ENCODE measurements around the gene SOX18.
A peak's percentile ranks its signal among the peaks of the same experiment; 100 is the strongest.
"Not testable (repeated sequence)": the region's sequence is repeated elsewhere in the genome, so short reads cannot be mapped to it uniquely, and the experiment has no call there.

Gene SOX18
- 0 reads per million in 9 experiments for total RNA-seq

DNA sequence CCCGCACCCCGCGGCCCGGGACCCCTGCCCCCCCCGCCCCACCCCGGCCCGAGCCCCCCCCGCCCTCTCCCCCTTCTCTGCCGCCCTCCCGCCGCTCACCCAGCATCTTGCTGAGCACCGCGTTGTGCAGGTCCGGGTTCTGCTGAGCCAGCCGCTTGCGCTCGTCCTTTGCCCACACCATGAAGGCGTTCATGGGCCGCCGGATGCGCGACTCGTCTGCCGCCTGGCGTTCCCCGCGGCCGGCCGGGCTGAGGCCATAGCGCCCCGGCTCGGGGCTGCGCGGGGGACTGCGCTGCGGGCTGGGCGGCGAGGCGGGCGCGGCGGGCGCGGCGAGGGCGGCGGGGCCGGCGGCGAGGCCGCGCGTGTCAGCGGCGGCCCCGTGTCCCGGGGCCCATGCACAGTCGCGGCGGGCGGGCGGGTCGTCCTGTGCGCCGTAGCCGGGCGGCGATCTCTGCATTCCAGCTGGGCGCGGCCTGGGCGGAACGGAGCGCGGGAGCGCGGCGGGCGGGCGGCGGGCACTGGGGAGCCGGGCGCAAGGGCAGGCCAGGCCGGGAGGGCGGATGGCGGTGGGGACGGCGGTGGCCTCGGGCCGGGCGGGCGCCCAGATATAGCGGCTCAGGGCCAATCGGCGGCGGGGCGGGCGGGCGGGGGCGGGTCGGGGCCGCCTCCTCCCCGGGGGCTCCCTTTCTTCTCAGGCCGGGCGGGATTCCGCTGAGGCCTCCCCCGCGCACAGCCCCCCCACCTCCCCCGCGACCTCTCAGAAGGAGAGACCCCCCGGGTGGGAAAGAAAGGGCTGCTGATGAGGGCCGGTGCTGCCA is at the start of gene SOX18:
Gene SOX18 (minus strand): TSS at position 580 of the 818 bp plus-strand sequence. CDS start 123 bp downstream, at position 457.
- Mint-ChIP-seq H3K9me3 (no peaks in the 10 kb centered on the region), H3K27ac (no peak within 1 kb of the TSS), H3K4me3 (peak within 1 kb of the TSS; percentile 37 to 64), H3K27me3 (peaks cover 46 to 79% of the 10 kb centered on the region in 2 donors), H3K4me1 (ENCODE audit: low read depth in 2 of 2) (peaks cover 9 to 17% of the 10 kb centered on the region in 2 donors), H3K36me3 (ENCODE audit: insufficient read depth) (peaks cover 5% of the 10 kb centered on the region)
- ATAC-seq (replicated peaks) (peak; percentile 69), DNase-seq (no peak)

DNA sequence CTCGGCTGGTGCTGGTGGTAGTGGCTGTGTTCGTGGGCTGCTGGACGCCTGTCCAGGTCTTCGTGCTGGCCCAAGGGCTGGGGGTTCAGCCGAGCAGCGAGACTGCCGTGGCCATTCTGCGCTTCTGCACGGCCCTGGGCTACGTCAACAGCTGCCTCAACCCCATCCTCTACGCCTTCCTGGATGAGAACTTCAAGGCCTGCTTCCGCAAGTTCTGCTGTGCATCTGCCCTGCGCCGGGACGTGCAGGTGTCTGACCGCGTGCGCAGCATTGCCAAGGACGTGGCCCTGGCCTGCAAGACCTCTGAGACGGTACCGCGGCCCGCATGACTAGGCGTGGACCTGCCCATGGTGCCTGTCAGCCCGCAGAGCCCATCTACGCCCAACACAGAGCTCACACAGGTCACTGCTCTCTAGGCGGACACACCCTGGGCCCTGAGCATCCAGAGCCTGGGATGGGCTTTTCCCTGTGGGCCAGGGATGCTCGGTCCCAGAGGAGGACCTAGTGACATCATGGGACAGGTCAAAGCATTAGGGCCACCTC is 49.1 kb upstream of the SOX18 start:
- Mint-ChIP-seq H3K27ac (no peak overlapping the region), H3K27me3 (peaks cover 20 to 28% of the 10 kb centered on the region in 2 donors), H3K4me3 (no peak overlapping the region), H3K36me3 (ENCODE audit: insufficient read depth) (no peaks in the 10 kb centered on the region), H3K4me1 (ENCODE audit: low read depth in 2 of 2) (peaks cover 10 to 11% of the 10 kb centered on the region in 2 donors), H3K9me3 (peaks cover 2 to 8% of the 10 kb centered on the region in 2 donors)
- ATAC-seq (replicated peaks) (no peak), DNase-seq (no peak)

DNA sequence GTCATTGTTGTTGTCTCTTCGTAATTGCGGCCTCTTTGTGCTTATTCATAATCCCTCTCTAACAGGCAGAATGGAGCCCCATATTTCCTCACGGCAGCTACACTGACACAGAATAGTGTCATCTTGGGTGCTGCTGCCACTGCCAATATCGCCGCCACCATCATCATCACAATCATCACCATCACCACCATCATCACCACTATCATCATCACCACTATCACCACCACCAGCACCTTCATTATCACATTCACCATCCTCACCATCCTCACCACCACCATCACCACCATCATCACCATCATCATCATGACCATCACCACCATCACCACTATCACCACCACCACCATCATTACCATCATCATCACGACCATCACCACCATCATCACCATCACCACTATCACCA is 47.1 kb upstream of the SOX18 start:
- Mint-ChIP-seq H3K9me3 (peaks cover 2 to 8% of the 10 kb centered on the region in 2 donors), H3K36me3 (ENCODE audit: insufficient read depth) (no peaks in the 10 kb centered on the region), H3K4me1 (ENCODE audit: low read depth in 2 of 2) (peaks cover 11 to 12% of the 10 kb centered on the region in 2 donors), H3K4me3 (no peak overlapping the region), H3K27me3 (peaks cover 8 to 10% of the 10 kb centered on the region in 2 donors), H3K27ac (no peak overlapping the region)
- ATAC-seq (replicated peaks) (no peak), DNase-seq (no peak)

DNA sequence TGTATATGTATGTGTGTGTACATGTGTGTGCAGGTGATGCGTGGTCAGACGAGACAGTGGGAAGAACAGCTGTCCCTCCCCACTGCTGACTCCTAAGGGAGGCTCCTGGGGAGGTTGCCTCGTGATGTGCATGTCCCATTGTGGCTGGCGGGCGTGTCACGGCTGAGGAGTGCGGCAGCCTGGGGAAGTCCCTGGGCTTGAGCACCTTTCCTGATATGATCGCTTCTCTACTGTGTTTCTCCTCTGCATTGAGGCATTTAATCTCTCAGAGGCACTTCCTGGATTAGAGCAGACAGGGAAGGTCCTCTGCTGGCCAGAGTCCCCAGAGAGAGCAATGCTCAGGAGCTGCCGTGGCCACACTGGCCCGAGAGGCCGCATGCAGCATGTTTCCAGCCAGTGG is 46.5 kb upstream of the SOX18 start:
- no peak overlapping the region for H3K27ac Mint-ChIP-seq
- H3K4me3 Mint-ChIP-seq: no peak overlapping the region
- H3K9me3 Mint-ChIP-seq: peaks cover 2 to 8% of the 10 kb centered on the region in 2 donors
- no peak for ATAC-seq (replicated peaks)
- peaks cover 5 to 6% of the 10 kb centered on the region in 2 donors for H3K4me1 Mint-ChIP-seq (ENCODE audit: low read depth in 2 of 2)
- no peaks in the 10 kb centered on the region for H3K36me3 Mint-ChIP-seq (ENCODE audit: insufficient read depth)
- DNase-seq: no peak
- peaks cover 2 to 4% of the 10 kb centered on the region in 2 donors for H3K27me3 Mint-ChIP-seq

DNA sequence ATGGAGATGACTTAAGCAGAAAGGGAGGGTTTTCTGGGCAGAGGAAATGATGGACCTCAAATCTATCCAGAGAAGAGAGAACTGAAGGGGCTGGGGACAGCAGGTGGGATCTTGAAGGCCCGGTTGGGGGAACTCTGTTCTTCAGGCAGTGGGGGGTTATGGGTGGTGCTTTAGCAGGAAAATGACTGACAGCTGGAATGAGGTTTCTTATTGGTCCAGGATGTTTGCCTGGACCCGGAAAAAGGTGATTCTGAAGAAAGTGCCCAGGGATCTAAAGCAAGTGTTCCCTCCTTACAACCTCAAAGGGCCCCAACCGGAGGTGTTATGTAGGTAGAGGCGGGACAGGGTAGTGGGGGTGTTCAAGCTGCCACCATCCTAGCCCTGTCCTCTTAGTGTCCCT is 46.0 kb upstream of the SOX18 start:
- DNase-seq (no peak), ATAC-seq (replicated peaks) (no peak)
- no peak overlapping the region for H3K27ac Mint-ChIP-seq
- H3K4me3 Mint-ChIP-seq: no peak overlapping the region
- peaks cover 2 to 8% of the 10 kb centered on the region in 2 donors for H3K9me3 Mint-ChIP-seq
- no peaks in the 10 kb centered on the region for H3K27me3 Mint-ChIP-seq
- no peaks in the 10 kb centered on the region for H3K36me3 Mint-ChIP-seq (ENCODE audit: insufficient read depth)
- peaks cover 4 to 5% of the 10 kb centered on the region in 2 donors for H3K4me1 Mint-ChIP-seq (ENCODE audit: low read depth in 2 of 2)

DNA sequence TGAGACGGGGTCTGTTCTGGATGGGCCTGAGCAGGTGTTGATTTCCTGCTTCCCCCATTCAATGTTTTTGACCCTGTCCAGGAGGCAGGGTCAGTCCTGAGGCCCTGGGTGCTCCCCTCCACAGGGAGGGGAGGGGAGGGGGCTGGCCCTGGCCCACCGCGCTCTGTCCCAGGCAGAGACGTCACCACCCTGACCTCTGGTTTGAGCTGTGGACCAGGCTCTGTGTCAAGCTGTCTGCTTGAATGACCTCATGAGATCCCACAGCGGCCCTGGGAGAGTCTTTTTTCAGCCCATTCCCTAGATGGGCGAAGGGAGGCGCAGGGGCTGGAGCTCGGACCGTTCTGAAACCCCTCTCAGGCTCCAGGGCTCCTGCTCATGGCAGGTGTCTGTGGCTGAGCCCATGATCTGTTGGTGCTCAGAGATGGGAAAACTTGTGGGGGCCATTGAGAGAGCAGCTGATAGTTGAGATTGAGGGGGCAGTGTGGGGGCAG is 43.6 kb upstream of the SOX18 start:
- no peak overlapping the region for H3K4me3 Mint-ChIP-seq
- DNase-seq (no peak), ATAC-seq (replicated peaks) (no peak)
- no peaks in the 10 kb centered on the region for H3K36me3 Mint-ChIP-seq (ENCODE audit: insufficient read depth)
- H3K27ac Mint-ChIP-seq: peak overlapping the region in 1 of 2 donors; percentile 78
- H3K9me3 Mint-ChIP-seq: peaks cover 2 to 8% of the 10 kb centered on the region in 2 donors
- H3K27me3 Mint-ChIP-seq: peaks cover 0 to 17% of the 10 kb centered on the region in 2 donors
- H3K4me1 Mint-ChIP-seq (ENCODE audit: low read depth in 2 of 2): peaks cover 0 to 5% of the 10 kb centered on the region in 2 donors

DNA sequence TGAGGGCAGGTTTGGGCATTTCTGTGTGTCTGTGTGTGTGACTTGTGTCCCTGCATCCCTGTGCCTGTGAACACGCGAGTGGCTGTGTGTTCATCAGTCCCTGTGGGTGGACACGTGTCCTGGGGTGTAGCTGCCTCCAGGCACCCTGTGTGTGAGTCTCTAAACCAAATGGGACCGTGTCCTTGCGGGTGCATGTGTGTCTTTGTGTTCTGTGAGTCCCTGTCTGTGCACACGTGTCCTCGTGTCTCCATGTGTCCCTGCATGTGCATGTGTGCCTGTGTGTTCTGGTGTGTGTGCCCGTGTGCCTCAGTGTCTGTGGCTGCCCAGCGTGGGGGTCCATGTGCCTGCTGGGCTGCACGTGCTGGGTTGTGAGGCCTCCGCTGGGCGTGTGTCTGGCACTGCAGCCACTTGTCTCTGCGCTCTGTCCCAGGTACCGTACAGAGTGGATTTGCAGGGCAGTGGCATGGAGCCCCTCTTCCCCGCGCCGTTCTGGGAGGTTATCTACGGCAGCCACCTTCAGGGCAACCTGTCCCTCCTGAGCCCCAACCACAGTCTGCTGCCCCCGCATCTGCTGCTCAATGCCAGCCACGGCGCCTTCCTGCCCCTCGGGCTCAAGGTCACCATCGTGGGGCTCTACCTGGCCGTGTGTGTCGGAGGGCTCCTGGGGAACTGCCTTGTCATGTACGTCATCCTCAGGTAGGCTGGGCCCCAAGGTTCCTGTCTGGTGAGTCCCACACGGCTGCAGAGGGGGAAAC is 43.0 kb upstream of the SOX18 start:
- Mint-ChIP-seq H3K4me1 (ENCODE audit: low read depth in 2 of 2) (peaks cover 0 to 5% of the 10 kb centered on the region in 2 donors), H3K27me3 (peaks cover 0 to 17% of the 10 kb centered on the region in 2 donors), H3K36me3 (ENCODE audit: insufficient read depth) (no peaks in the 10 kb centered on the region), H3K9me3 (peaks cover 2 to 8% of the 10 kb centered on the region in 2 donors), H3K4me3 (no peak overlapping the region), H3K27ac (no peak overlapping the region)
- no peak for ATAC-seq (replicated peaks)
- DNase-seq: no peak

DNA sequence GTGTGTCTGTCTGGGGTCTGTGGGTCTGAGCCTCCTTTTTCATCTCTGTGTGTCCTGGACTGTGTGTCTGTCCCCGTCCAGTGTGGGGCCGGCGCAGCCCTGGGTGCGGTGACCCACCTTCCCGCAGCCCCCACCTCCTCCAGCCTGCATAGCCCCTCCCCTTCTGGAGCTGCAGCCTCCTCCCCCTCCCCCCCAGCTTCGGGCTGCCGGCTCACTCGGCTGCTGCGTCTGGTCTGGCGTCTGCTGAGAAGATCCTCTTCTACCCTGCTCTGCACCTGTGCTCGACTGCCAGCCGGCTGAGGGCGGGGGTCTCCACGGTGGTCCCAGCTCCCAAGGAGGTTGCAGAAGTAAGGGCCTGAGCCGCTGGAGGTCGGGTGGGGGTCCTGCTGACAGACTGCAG is 42.3 kb upstream of the SOX18 start:
- Mint-ChIP-seq H3K9me3 (peaks cover under 1 to 4% of the 10 kb centered on the region in 2 donors), H3K36me3 (ENCODE audit: insufficient read depth) (no peaks in the 10 kb centered on the region), H3K4me1 (ENCODE audit: low read depth in 2 of 2) (peaks cover 0 to 5% of the 10 kb centered on the region in 2 donors), H3K4me3 (no peak overlapping the region), H3K27ac (peak overlapping the region in 1 of 2 donors; percentile 23), H3K27me3 (peaks cover 0 to 17% of the 10 kb centered on the region in 2 donors)
- ATAC-seq (replicated peaks): no peak
- no peak for DNase-seq

DNA sequence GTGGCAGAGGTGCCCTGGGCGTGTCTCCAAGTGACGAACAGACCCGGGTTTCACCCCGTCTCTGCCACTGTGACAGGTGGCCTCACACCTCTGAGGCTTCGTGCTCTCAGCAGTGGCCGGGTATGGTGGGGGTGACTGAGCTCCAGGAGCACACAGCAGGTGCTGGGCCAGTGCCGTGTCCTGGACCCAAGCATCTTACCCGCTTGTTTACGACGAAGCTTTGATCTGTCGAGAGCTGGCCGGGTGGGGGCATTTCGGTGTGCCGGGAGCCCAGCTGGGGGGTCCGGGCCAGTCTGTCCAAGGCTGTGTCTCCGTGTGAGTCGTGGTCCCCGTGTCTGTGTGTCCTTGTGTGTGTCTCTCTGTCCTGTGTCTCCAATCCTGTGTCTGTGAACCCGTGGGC is 41.9 kb upstream of the SOX18 start:
- H3K27me3 Mint-ChIP-seq: peaks cover 0 to 17% of the 10 kb centered on the region in 2 donors
- DNase-seq (no peak), ATAC-seq (replicated peaks) (no peak)
- no peaks in the 10 kb centered on the region for H3K36me3 Mint-ChIP-seq (ENCODE audit: insufficient read depth)
- H3K27ac Mint-ChIP-seq: peak overlapping the region in 1 of 2 donors; percentile 23
- no peaks in the 10 kb centered on the region for H3K9me3 Mint-ChIP-seq
- H3K4me1 Mint-ChIP-seq (ENCODE audit: low read depth in 2 of 2): peaks cover 0 to 5% of the 10 kb centered on the region in 2 donors
- H3K4me3 Mint-ChIP-seq: no peak overlapping the region

DNA sequence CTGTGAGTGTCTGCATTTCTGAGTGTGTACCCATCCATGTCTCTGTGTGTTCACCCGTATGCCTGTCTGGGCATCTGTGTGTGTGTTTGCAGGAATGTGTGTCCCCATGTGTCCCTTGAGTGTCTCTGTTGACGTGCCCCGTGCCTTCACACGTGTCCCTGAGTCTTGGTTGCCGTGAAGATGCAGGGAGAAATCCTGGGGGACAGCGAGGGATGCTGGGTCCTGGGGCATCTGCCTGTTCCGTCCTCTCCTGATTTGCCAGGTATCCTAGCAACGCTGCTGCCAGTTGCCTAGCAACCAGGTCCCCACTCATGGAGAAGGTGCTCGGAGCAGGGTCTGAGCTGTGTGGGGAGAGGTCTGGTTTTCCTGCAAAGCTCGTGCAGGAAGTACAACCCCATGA is 40.7 kb upstream of the SOX18 start:
- DNase-seq (no peak), ATAC-seq (replicated peaks) (no peak)
- Mint-ChIP-seq H3K9me3 (no peaks in the 10 kb centered on the region), H3K4me3 (no peak overlapping the region), H3K27ac (no peak overlapping the region), H3K36me3 (ENCODE audit: insufficient read depth) (no peaks in the 10 kb centered on the region), H3K4me1 (ENCODE audit: low read depth in 2 of 2) (peaks cover 0 to 5% of the 10 kb centered on the region in 2 donors), H3K27me3 (peaks cover 0 to 17% of the 10 kb centered on the region in 2 donors)

DNA sequence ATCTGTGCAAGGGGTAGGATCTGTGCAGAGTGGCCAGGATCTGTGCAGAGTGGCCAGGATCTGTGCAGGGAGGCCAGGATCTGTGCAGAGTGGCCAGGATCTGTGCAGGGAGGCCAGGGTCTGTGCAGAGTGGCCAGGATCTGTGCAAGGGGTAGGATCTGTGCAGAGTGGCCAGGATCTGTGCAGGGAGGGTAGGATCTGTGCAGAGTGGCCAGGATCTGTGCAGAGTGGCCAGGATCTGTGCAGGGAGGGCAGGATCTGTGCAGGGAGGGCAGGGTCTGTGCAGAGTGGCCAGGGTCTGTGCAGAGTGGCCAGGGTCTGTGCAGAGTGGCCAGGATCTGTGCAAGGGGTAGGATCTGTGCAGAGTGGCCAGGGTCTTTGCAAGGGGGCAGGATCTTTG is 39.1 kb upstream of the SOX18 start:
- not testable (repeated sequence) for DNase-seq; H3K4me3 Mint-ChIP-seq; H3K36me3 Mint-ChIP-seq (ENCODE audit: insufficient read depth); H3K9me3 Mint-ChIP-seq; H3K27ac Mint-ChIP-seq; ATAC-seq (replicated peaks); H3K4me1 Mint-ChIP-seq (ENCODE audit: low read depth in 2 of 2)
- H3K27me3 Mint-ChIP-seq: peaks cover 0 to 17% of the 10 kb centered on the region in 2 donors

DNA sequence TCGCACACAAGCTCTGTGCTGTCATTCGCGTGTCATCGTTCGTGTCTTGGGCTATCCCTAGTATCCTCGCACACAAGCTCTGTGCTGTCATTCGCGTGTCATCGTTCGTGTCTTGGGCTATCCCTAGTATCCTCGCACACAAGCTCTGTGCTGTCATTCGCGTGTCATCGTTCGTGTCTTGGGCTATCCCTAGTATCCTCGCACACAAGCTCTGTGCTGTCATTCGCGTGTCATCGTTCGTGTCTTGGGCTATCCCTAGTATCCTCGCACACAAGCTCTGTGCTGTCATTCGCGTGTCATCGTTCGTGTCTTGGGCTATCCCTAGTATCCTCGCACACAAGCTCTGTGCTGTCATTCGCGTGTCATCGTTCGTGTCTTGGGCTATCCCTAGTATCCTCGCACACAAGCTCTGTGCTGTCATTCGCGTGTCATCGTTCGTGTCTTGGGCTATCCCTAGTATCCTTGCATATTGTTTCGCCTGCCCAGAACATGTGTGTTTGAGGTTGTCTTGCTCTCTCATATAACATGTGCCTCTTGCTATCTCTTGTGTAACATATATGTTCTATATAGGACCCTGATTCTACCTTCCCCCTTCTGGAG is 37.9 kb upstream of the SOX18 start:
- H3K9me3 Mint-ChIP-seq; DNase-seq; H3K27ac Mint-ChIP-seq; H3K36me3 Mint-ChIP-seq (ENCODE audit: insufficient read depth); H3K4me3 Mint-ChIP-seq; ATAC-seq (replicated peaks): not testable (repeated sequence)
- Mint-ChIP-seq H3K4me1 (ENCODE audit: low read depth in 2 of 2) (peaks cover 9 to 13% of the 10 kb centered on the region in 2 donors), H3K27me3 (peaks cover 0 to 17% of the 10 kb centered on the region in 2 donors)

DNA sequence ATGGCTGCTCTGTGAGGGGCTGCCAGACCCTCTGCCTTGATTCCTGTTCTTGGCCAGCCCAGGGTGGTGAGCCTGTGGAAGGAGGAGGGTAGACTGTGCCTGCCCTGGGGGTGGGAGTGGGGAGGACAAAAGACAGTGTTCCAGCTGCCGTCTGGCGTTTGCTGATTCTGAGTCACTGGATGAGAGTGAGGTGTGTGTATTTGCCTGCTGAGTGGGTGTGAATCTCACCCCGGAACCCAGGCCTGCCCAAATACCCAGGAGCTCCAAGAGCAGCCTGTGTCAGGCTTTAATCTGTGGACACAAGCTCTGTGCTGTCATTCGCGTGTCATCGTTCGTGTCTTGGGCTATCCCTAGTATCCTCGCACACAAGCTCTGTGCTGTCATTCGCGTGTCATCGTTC is 37.4 kb upstream of the SOX18 start:
- H3K27ac Mint-ChIP-seq: no peak overlapping the region
- H3K9me3 Mint-ChIP-seq: no peaks in the 10 kb centered on the region
- H3K36me3 Mint-ChIP-seq (ENCODE audit: insufficient read depth): peaks cover 3% of the 10 kb centered on the region
- peaks cover 0 to 17% of the 10 kb centered on the region in 2 donors for H3K27me3 Mint-ChIP-seq
- ATAC-seq (replicated peaks): no peak
- H3K4me1 Mint-ChIP-seq (ENCODE audit: low read depth in 2 of 2): peaks cover 14% of the 10 kb centered on the region in 2 donors
- DNase-seq: no peak
- no peak overlapping the region for H3K4me3 Mint-ChIP-seq
